HepG2 (cell line): ENCODE results near the gene RUNDC1. TPM values are rescaled to one million over a fixed set of nuclear protein-coding genes. Genes with fewer than 3 reads are reported as not detected.

ENCODE experiments used
- KAT7 ChIP-seq: IDR thresholded peaks from 2 replicates; pipeline ENCODE4 v1.6.1; 2018; ENCODE audit warnings: borderline replicate concordance, missing compliant biosample characterization
- KDM6A ChIP-seq: IDR thresholded peaks from 2 replicates; pipeline ENCODE4 v1.6.1; 2016; ENCODE audit warnings: low read depth
- MED13 ChIP-seq: sonication (generic); formaldehyde crosslinking; IDR thresholded peaks from 2 replicates; pipeline ENCODE4 v1.5.0; 2020; ENCODE audit warnings: missing genetic modification reagents
- SIX4 ChIP-seq: sonication (generic); formaldehyde crosslinking; IDR thresholded peaks from 2 replicates; pipeline ENCODE4 v1.4.0; 2020; ENCODE audit warnings: missing genetic modification reagents
- ZFX ChIP-seq: sonication (generic); formaldehyde crosslinking; IDR thresholded peaks from 2 replicates; pipeline ENCODE4 v1.4.0; 2020; ENCODE audit warnings: mild to moderate bottlenecking, low read depth, missing genetic modification reagents, moderate library complexity
- ZNF678 ChIP-seq: sonication (generic); formaldehyde crosslinking; IDR thresholded peaks from 2 replicates; pipeline ENCODE4 v1.4.0; 2020; ENCODE audit warnings: mild to moderate bottlenecking, missing genetic modification reagents
- polyA plus RNA-seq, 8 experiments: library from polyadenylated mRNA; depleted of rRNA in 3 of 8; stranded (reverse) in 7 of 8; unstranded in 1 of 8; fragments of >200 nt; fragmentation: Illumina TruSeq in 4 of 8; extraction: Trizol in 4 of 8; gene quantifications; 2 replicates each; pipeline versions ENCODE4 v1.2.1 to v1.2.3, GENCODE V29; 2011 to 2016; ENCODE audit warnings: low read depth in 4 of 8, missing spikeins in 1 of 8, mixed read lengths in 1 of 8; ENCODE audit not compliant: insufficient read depth in 1 of 8
- total RNA-seq, 5 experiments: library from RNA; depleted of rRNA; stranded (reverse); fragments of >200 nt; fragmentation: Illumina TruSeq; extraction: Trizol; gene quantifications; 2 replicates each; pipeline ENCODE4 v1.2.3, GENCODE V29; 2016; ENCODE audit warnings: low read depth in 1 of 5
- TF ChIP-seq, protein P1 (sequence below): sonication (generic); formaldehyde crosslinking; IDR thresholded peaks from 2 replicates; pipeline ENCODE4 v1.4.0; 2020; ENCODE audit warnings: missing genetic modification reagents, low read depth, mild to moderate bottlenecking, borderline replicate concordance
- TF ChIP-seq, protein P2 (sequence below): sonication (generic); formaldehyde crosslinking; IDR thresholded peaks from 2 replicates; pipeline ENCODE4 v1.4.0; 2020; ENCODE audit warnings: mild to moderate bottlenecking, missing genetic modification reagents, borderline replicate concordance
- TF ChIP-seq, protein P3 (sequence below), 2 experiments: sonication (generic) in 1 of 2; formaldehyde crosslinking in 1 of 2; IDR thresholded peaks; 2 replicates each; pipeline versions ENCODE4 v1.6.1 to v1.9.0; 2014 to 2022; ENCODE audit warnings: antibody characterized with exemption in 1 of 2, borderline replicate concordance in 1 of 2, inconsistent platforms in 1 of 2, low read depth in 1 of 2, missing genetic modification reagents in 1 of 2
- TF ChIP-seq, protein P4 (sequence below): sonication (generic); formaldehyde crosslinking; conservative IDR thresholded peaks from 2 replicates; pipeline ENCODE4 v1.8.0; 2022; ENCODE audit warnings: missing genetic modification reagents

The RUNDC1 gene
- total and polyA plus RNA-seq, 2 of the 13 experiments (the other 11 are each of a cell fraction or from before 2014, with no cell fraction given): 10.3 to 11.4 TPM

DNA sequence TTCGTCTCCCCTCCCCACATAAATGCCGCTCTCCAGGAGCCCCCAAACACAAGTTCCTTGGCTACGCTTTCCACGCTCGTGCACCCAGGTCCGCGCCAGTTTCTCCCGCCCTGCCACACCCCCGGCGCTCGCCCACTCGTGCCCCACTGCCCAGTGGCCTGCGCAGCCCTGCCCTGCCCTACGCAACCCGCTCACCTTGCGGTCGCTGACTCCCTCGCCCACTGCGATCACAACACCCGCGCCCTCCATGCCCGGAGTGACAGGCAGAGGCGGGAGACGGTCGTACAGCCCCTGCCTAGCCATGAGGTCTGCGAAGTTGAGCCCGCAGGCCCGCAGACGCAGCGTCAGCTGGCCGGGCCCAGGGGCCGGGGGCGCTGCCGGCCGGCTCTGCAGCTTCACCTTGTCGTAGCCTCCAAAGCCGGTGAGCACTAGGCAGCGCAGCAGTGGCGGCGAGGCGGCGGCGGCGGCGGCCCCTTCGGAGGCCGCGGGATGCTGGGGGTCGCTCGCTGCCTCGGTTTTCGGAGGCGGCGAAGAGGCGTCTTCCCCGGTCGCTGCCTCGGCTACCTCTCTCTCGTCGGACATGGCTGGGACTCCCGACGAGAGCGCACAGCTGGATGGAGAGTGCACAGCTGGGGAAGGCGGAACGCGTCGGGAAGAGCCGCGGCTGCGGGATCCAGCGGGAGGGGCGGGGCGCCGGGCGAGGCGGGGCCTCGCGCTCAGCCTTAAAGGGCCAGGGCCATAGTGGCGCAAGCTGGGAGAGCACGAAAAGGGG lies 41.6 kb downstream of the RUNDC1 start, which contains the start of gene VAT1 (continued):
- TF ChIP-seq, protein P1, sequence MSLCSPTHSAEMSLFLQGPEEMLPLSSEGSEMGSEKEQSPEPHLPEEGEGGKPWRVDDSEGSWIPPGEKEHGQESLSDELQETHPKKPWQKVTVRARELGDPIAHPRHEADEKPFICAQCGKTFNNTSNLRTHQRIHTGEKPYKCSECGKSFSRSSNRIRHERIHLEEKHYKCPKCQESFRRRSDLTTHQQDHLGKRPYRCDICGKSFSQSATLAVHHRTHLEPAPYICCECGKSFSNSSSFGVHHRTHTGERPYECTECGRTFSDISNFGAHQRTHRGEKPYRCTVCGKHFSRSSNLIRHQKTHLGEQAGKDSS (CRISPR knock-in tag): peak; percentile 71; the same call in 1 of the 2 replicates
- TF ChIP-seq, protein P2, sequence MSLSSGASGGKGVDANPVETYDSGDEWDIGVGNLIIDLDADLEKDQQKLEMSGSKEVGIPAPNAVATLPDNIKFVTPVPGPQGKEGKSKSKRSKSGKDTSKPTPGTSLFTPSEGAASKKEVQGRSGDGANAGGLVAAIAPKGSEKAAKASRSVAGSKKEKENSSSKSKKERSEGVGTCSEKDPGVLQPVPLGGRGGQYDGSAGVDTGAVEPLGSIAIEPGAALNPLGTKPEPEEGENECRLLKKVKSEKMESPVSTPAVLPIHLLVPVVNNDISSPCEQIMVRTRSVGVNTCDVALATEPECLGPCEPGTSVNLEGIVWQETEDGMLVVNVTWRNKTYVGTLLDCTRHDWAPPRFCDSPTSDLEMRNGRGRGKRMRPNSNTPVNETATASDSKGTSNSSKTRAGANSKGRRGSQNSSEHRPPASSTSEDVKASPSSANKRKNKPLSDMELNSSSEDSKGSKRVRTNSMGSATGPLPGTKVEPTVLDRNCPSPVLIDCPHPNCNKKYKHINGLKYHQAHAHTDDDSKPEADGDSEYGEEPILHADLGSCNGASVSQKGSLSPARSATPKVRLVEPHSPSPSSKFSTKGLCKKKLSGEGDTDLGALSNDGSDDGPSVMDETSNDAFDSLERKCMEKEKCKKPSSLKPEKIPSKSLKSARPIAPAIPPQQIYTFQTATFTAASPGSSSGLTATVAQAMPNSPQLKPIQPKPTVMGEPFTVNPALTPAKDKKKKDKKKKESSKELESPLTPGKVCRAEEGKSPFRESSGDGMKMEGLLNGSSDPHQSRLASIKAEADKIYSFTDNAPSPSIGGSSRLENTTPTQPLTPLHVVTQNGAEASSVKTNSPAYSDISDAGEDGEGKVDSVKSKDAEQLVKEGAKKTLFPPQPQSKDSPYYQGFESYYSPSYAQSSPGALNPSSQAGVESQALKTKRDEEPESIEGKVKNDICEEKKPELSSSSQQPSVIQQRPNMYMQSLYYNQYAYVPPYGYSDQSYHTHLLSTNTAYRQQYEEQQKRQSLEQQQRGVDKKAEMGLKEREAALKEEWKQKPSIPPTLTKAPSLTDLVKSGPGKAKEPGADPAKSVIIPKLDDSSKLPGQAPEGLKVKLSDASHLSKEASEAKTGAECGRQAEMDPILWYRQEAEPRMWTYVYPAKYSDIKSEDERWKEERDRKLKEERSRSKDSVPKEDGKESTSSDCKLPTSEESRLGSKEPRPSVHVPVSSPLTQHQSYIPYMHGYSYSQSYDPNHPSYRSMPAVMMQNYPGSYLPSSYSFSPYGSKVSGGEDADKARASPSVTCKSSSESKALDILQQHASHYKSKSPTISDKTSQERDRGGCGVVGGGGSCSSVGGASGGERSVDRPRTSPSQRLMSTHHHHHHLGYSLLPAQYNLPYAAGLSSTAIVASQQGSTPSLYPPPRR (CRISPR knock-in tag): peak; percentile 78
- TF ChIP-seq, protein P3, sequence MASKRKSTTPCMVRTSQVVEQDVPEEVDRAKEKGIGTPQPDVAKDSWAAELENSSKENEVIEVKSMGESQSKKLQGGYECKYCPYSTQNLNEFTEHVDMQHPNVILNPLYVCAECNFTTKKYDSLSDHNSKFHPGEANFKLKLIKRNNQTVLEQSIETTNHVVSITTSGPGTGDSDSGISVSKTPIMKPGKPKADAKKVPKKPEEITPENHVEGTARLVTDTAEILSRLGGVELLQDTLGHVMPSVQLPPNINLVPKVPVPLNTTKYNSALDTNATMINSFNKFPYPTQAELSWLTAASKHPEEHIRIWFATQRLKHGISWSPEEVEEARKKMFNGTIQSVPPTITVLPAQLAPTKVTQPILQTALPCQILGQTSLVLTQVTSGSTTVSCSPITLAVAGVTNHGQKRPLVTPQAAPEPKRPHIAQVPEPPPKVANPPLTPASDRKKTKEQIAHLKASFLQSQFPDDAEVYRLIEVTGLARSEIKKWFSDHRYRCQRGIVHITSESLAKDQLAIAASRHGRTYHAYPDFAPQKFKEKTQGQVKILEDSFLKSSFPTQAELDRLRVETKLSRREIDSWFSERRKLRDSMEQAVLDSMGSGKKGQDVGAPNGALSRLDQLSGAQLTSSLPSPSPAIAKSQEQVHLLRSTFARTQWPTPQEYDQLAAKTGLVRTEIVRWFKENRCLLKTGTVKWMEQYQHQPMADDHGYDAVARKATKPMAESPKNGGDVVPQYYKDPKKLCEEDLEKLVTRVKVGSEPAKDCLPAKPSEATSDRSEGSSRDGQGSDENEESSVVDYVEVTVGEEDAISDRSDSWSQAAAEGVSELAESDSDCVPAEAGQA (IDR thresholded peaks at IDR 0.05; ENCODE audit: low read depth): 0 out of 2 replicates have a peak, but pooled peaks have one; percentile 15
- TF ChIP-seq, protein P3 (CRISPR knock-in tag; IDR thresholded peaks at IDR 0.05; ENCODE audit: borderline replicate concordance): peak; percentile 96
- TF ChIP-seq, protein P4, sequence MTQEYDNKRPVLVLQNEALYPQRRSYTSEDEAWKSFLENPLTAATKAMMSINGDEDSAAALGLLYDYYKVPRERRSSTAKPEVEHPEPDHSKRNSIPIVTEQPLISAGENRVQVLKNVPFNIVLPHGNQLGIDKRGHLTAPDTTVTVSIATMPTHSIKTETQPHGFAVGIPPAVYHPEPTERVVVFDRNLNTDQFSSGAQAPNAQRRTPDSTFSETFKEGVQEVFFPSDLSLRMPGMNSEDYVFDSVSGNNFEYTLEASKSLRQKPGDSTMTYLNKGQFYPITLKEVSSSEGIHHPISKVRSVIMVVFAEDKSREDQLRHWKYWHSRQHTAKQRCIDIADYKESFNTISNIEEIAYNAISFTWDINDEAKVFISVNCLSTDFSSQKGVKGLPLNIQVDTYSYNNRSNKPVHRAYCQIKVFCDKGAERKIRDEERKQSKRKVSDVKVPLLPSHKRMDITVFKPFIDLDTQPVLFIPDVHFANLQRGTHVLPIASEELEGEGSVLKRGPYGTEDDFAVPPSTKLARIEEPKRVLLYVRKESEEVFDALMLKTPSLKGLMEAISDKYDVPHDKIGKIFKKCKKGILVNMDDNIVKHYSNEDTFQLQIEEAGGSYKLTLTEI: no peak
- peak; percentile 83 for TF ChIP-seq ZFX (CRISPR knock-in tag)
- no peak for TF ChIP-seq KDM6A (CRISPR knock-in tag)
- peak; percentile 79 for TF ChIP-seq MED13 (CRISPR knock-in tag)
- peak; percentile 98 for TF ChIP-seq KAT7
- TF ChIP-seq SIX4 (CRISPR knock-in tag): peak; percentile 18; the same call in 1 of the 2 replicates
- peak; percentile 74; the same call in 1 of the 2 replicates for TF ChIP-seq ZNF678 (CRISPR knock-in tag)
